NCI-H82 (cell line): ENCODE measurements around the gene MED8.
A peak's percentile ranks its signal among the peaks of the same experiment; 100 is the strongest.

Experiments used
- DNase-seq: peaks from one replicate; lab custom pipeline; 2025; lab: John Stamatoyannopoulos, UW

MED8 gene

GRCh38 chr1:43389326-43390313 is at the start of gene MED8, which contains the start of gene SZT2:
TSS of gene MED8 (minus strand) at chr1:43389800. CDS start at chr1:43389764, 36 bp downstream.
TSS of gene SZT2 (plus strand) at chr1:43389899. CDS start at chr1:43389969, 70 bp downstream.
- DNase-seq = peak; percentile 97

GRCh38 chr1:43438953-43439581 is 49.5 kb upstream of the MED8 start:
- no peak for DNase-seq

- DNase-seq = no peak
Measured at GRCh38 chr1:43438576-43438952, 49.0 kb upstream of the MED8 start.

- DNase-seq = no peak
Measured at GRCh38 chr1:43438006-43438405, 48.4 kb upstream of the MED8 start.

GRCh38 chr1:43437031-43437973 is 47.7 kb upstream of the MED8 start:
- no peak for DNase-seq

- DNase-seq = no peak
Measured at GRCh38 chr1:43436371-43436770, 46.8 kb upstream of the MED8 start.

- DNase-seq = peak; percentile 71
Measured at GRCh38 chr1:43435146-43436145, 45.8 kb upstream of the MED8 start.

- no peak for DNase-seq
Measured at GRCh38 chr1:43434256-43434655, 44.7 kb upstream of the MED8 start.

- no peak for DNase-seq
Measured at GRCh38 chr1:43432907-43433306, 43.3 kb upstream of the MED8 start.

GRCh38 chr1:43432171-43432860 is 42.7 kb upstream of the MED8 start:
- no peak for DNase-seq

- DNase-seq = no peak
Measured at GRCh38 chr1:43431676-43432075, 42.1 kb upstream of the MED8 start.

- no peak for DNase-seq
Measured at GRCh38 chr1:43430831-43431230, 41.2 kb upstream of the MED8 start.

- DNase-seq = no peak
Measured at GRCh38 chr1:43427941-43428340, 38.3 kb upstream of the MED8 start.

GRCh38 chr1:43427524-43427923 is 37.9 kb upstream of the MED8 start:
- no peak for DNase-seq

- no peak for DNase-seq
Measured at GRCh38 chr1:43426221-43426620, 36.6 kb upstream of the MED8 start.

GRCh38 chr1:43425045-43425444 is 35.4 kb upstream of the MED8 start:
- no peak for DNase-seq

- DNase-seq = no peak
Measured at GRCh38 chr1:43423672-43424550, 34.3 kb upstream of the MED8 start.

- no peak for DNase-seq
Measured at GRCh38 chr1:43422995-43423671, 33.5 kb upstream of the MED8 start.
